ENCODE data around the gene PBLD. TPM values are rescaled to one million over a fixed set of nuclear protein-coding genes. Genes with fewer than 3 reads are reported as not detected.

PBLD gene
- total and polyA plus RNA-seq, 10 donors = 0.96 to 6.9 (median 2.7) TPM

DNA sequence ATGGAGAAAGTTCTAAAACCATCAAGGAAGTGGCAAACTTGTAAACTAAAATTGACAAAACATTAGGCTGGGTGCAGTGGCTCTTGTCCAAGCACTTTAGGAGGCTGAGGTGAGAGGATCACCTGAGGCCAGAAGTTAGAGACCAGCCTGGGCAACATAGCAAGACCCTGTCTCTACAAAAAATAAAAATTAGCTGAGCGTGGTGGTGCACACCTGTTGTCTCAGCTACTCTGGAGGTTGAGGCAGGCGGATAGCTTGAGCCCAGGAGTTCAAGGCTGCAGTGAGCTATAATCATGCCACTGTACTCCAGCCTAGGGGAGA is 30.3 kb downstream of the PBLD start:
- H3K4me1 ChIP-seq = peaks cover 5 to 27% (median 20%) of the 10 kb centered on the region in 6 donors
- H3K27me3 ChIP-seq (replicated peaks in 1 of 7) = no peaks in the 10 kb centered on the region
- no peak overlapping the region for H3K4me3 ChIP-seq
- no peak for DNase-seq
- intact Hi-C loops (cut with DNase I; ENCODE audit: low total_unique reads) = loop anchor here (5.0 to 10.0 kb wide), 2 partner anchors 90 to 448 kb away; no protein-coding TSS in a partner anchor
- H3K36me3 ChIP-seq = no peaks in the 10 kb centered on the region
- no peak overlapping the region for H3K27ac ChIP-seq
- H3K9me3 ChIP-seq = no peaks in the 10 kb centered on the region
- TF ChIP-seq POLR2A (IDR thresholded peaks at IDR 0.05) = no peak
- no peak for TF ChIP-seq POLR2AphosphoS5 (IDR thresholded peaks at IDR 0.05)
- TF ChIP-seq, protein P1, sequence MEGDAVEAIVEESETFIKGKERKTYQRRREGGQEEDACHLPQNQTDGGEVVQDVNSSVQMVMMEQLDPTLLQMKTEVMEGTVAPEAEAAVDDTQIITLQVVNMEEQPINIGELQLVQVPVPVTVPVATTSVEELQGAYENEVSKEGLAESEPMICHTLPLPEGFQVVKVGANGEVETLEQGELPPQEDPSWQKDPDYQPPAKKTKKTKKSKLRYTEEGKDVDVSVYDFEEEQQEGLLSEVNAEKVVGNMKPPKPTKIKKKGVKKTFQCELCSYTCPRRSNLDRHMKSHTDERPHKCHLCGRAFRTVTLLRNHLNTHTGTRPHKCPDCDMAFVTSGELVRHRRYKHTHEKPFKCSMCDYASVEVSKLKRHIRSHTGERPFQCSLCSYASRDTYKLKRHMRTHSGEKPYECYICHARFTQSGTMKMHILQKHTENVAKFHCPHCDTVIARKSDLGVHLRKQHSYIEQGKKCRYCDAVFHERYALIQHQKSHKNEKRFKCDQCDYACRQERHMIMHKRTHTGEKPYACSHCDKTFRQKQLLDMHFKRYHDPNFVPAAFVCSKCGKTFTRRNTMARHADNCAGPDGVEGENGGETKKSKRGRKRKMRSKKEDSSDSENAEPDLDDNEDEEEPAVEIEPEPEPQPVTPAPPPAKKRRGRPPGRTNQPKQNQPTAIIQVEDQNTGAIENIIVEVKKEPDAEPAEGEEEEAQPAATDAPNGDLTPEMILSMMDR (IDR thresholded peaks at IDR 0.05 in 8 of 11, conservative IDR thresholded peaks at IDR 0.05 in 3 of 11) = peak in 2 of 11 experiments; percentile 4 to 31
- WGBS, 5 donors = 35 to 73% (median 43%) methylated on average over 2 of the region's 2 CpGs

DNA sequence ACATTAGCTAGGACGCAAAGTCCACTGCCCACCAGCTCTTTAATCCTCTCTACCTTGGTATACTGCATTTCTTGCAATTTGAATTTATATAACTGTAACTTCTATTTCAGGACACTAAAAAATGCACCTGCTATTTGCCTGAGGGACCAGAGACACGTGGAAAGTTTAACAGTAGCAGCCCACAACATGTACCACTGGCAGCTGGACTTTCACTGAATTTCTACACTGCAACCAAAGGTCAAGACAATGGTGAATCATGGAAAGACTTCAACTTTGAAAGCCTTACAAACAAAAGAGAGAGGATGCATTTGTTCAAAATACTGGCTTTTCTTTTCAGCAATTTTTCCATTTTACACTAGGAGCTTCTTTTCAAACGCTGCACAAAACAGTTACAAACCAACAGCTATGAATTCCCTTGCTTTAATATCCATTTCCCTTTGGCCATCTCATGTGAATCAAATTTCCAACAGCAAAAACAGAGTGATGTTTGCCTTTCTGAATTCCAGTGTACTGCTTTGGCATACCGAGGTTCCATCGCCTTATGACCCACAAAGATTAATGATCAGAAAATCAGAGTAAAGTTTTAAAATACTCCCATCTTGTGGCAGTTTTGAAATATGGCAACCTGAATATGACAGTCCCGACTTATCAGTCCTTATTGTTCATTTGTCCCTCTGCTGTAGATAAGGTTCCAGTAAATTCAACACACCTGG is 30.8 kb downstream of the PBLD start:
- TF ChIP-seq POLR2AphosphoS5 (IDR thresholded peaks at IDR 0.05) = no peak
- TF ChIP-seq, protein P1 (IDR thresholded peaks at IDR 0.05 in 8 of 11, conservative IDR thresholded peaks at IDR 0.05 in 3 of 11) = peak; percentile 42 to 80 (median 71)
- no peaks in the 10 kb centered on the region for H3K27me3 ChIP-seq (replicated peaks in 1 of 7)
- intact Hi-C loops (cut with DNase I; ENCODE audit: low total_unique reads) = loop anchor here (5.0 to 10.0 kb wide), 2 partner anchors 90 to 447 kb away; no protein-coding TSS in a partner anchor
- 41 to 52% (median 45%) methylated on average over 6 of the region's 6 CpGs for WGBS, 5 donors
- H3K36me3 ChIP-seq = no peaks in the 10 kb centered on the region
- no peak overlapping the region for H3K4me3 ChIP-seq
- peak overlapping the region in 6 of 8 donors; percentile 2 to 84 (median 48) for H3K27ac ChIP-seq
- H3K9me3 ChIP-seq = no peaks in the 10 kb centered on the region
- H3K4me1 ChIP-seq = peaks cover 5 to 27% (median 20%) of the 10 kb centered on the region in 6 donors
- no peak for DNase-seq

DNA sequence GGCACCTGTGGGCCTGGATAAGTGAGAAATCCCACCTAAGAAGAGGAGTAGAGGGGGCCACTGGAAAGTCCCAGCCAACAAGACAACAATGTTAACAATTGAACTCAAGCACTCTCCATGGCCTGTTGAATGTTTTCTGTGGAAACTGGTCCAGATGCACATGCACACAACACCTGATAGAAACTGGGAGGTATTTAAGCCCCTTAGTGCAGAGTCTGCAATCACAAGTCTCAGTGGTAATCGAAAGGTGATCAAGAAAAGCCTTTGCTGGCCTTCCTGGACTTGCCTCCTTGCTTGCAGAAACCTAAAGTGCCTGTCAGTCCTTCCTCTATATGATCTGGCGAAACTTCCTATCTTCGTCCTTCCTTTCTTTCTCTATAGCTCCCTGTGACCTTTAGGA is 31.4 kb downstream of the PBLD start:
- WGBS, 5 donors = 40 to 82% (median 56%) methylated on average over 3 of the region's 3 CpGs
- Histone ChIP-seq H3K27ac (peak overlapping the region in 7 of 8 donors; percentile 10 to 84 (median 56)), H3K4me3 (peak overlapping the region in 1 of 8 donors; percentile 24), H3K4me1 (peaks cover 5 to 27% (median 20%) of the 10 kb centered on the region in 6 donors), H3K27me3 (replicated peaks in 1 of 7) (no peaks in the 10 kb centered on the region), H3K9me3 (no peaks in the 10 kb centered on the region), H3K36me3 (no peaks in the 10 kb centered on the region)
- intact Hi-C loops (cut with DNase I; ENCODE audit: low total_unique reads) = loop anchor here (5.0 to 10.0 kb wide), 2 partner anchors 89 to 446 kb away; no protein-coding TSS in a partner anchor
- TF ChIP-seq, protein P1 (IDR thresholded peaks at IDR 0.05 in 8 of 11, conservative IDR thresholded peaks at IDR 0.05 in 3 of 11) = no peak
- TF ChIP-seq POLR2AphosphoS5 (IDR thresholded peaks at IDR 0.05) = no peak
- no peak for TF ChIP-seq POLR2A (IDR thresholded peaks at IDR 0.05)
- no peak for DNase-seq

DNA sequence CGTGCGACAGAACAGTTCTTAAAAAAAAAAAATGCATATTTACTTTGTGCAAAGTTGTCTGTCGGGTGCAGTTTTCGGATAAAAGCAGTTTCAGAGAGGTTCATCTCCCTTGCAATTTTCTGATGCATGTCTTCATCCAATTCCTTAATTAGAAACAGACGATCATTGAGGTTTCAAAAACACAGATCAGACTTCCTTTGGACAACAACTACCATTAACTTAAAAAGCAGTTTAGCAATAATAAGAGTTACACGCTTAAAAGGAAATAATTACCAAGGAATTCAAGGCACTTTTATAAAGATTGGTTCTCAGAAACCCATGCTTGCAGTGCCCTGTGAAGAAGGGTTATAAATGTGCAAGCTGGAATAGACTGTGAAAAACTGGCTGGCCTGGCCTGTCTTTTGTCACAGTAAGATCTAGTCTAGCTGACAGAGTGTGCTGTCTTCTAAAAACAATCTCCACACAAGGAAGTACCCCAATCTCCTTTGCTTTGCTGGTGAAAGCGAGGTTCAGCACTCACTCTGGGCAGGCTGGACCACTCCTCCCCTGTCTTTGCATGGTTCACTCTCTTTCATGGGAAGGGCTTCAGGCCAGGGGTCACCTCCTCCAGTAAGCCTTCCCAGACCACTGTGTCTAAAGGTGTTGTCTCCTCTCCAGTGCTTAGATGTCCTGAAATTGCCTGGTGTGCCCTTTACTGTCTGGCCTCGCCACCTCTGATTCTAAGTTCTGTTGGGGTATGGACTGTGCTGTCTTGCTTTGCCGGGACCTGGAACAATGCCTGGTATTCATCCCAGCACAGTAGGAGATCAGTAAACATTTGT is 35.7 kb downstream of the PBLD start:
- 67 to 82% (median 72%) methylated on average over 9 of the region's 9 CpGs for WGBS, 5 donors
- intact Hi-C loops (cut with DNase I; ENCODE audit: low total_unique reads) = no loop called here
- Histone ChIP-seq H3K36me3 (no peaks in the 10 kb centered on the region), H3K4me3 (no peak overlapping the region), H3K27ac (no peak overlapping the region), H3K9me3 (no peaks in the 10 kb centered on the region), H3K27me3 (replicated peaks in 1 of 7) (no peaks in the 10 kb centered on the region), H3K4me1 (peaks cover 3 to 23% (median 17%) of the 10 kb centered on the region in 6 donors)
- no peak for TF ChIP-seq POLR2A (IDR thresholded peaks at IDR 0.05)
- TF ChIP-seq POLR2AphosphoS5 (IDR thresholded peaks at IDR 0.05) = no peak
- TF ChIP-seq, protein P1 (IDR thresholded peaks at IDR 0.05 in 8 of 11, conservative IDR thresholded peaks at IDR 0.05 in 3 of 11) = no peak
- no peak for DNase-seq

Data from spleen (tissue), 11 donors.